ENCODE measurements around the gene ELK3. TPM values are rescaled to one million over a fixed set of nuclear protein-coding genes. Genes with fewer than 3 reads are reported as not detected.
A peak's percentile ranks its signal among the peaks of the same experiment; 100 is the strongest.

Gene ELK3
- total and polyA plus RNA-seq, 2 experiments from 2014 or later = 7.3 to 9.6 TPM

DNA sequence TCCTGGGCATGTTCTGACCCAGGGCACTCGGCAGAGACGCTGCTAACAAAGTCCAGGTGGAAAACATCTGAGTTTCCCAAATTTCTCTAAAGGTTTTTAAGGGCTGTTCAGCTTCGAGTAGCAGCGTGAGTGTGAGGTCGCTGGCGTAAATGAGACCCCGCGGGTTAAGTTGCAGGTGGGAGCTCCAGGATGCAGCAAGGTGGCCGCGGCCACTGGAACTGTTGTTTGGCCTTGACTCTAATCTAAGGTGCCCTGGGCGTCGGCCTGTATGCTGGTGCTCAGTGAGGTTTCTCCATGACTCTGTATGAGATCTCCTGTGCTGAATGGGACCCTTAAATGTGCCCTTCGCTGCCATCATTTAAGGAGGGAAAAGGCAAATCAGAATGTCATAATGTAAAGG lies 50.7 kb downstream of the ELK3 start:
- Histone ChIP-seq H3K4me3 (no peak overlapping the region), H3K27me3 (no peaks in the 10 kb centered on the region), H3K9me3 (ENCODE audit: low read depth) (no peaks in the 10 kb centered on the region), H3K36me3 (no peaks in the 10 kb centered on the region), H3K27ac (no peak overlapping the region), H3K4me1 (ENCODE audit: low read depth) (peaks cover 14% of the 10 kb centered on the region)
- DNase-seq (ENCODE audit: low read depth in 1 of 2, low spot score in 1 of 2) = no peak
- TF ChIP-seq, protein P1, sequence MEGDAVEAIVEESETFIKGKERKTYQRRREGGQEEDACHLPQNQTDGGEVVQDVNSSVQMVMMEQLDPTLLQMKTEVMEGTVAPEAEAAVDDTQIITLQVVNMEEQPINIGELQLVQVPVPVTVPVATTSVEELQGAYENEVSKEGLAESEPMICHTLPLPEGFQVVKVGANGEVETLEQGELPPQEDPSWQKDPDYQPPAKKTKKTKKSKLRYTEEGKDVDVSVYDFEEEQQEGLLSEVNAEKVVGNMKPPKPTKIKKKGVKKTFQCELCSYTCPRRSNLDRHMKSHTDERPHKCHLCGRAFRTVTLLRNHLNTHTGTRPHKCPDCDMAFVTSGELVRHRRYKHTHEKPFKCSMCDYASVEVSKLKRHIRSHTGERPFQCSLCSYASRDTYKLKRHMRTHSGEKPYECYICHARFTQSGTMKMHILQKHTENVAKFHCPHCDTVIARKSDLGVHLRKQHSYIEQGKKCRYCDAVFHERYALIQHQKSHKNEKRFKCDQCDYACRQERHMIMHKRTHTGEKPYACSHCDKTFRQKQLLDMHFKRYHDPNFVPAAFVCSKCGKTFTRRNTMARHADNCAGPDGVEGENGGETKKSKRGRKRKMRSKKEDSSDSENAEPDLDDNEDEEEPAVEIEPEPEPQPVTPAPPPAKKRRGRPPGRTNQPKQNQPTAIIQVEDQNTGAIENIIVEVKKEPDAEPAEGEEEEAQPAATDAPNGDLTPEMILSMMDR (IDR thresholded peaks at IDR 0.05; ENCODE audit: low read depth, low read length) = no peak

DNA sequence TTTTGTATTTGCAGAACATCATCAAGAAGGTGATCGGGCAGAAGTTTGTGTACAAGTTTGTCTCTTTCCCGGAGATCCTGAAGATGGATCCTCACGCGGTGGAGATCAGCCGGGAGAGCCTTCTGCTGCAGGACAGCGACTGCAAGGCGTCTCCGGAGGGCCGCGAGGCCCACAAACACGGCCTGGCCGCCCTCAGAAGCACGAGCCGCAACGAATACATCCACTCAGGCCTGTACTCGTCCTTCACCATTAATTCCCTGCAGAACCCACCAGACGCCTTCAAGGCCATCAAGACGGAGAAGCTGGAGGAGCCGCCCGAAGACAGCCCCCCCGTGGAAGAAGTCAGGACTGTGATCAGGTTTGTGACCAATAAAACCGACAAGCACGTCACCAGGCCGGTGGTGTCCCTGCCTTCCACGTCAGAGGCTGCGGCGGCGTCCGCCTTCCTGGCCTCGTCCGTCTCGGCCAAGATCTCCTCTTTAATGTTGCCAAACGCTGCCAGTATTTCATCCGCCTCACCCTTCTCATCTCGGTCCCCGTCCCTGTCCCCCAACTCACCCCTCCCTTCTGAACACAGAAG lies 52.8 kb downstream of the ELK3 start:
- no peak for DNase-seq (ENCODE audit: low read depth in 1 of 2, low spot score in 1 of 2)
- TF ChIP-seq, protein P1 (IDR thresholded peaks at IDR 0.05; ENCODE audit: low read depth, low read length) = no peak

DNA sequence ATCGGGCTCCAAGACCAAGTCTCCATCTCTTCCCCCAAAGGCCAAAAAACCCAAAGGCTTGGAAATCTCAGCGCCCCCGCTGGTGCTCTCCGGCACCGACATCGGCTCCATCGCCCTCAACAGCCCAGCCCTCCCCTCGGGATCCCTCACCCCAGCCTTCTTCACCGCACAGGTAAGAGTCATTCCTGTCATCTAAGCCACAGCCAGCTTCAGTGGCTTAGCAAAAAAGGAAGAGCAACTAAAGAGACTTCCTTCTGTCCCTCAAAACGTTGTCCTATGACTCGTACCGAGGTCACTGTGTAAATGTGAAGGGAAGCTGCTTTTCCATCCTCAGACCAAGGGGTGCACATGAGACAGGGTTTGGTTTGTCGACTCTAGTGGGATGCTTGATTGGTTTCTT lies 53.4 kb downstream of the ELK3 start:
- no peaks in the 10 kb centered on the region for H3K36me3 ChIP-seq
- no peaks in the 10 kb centered on the region for H3K4me1 ChIP-seq (ENCODE audit: low read depth)
- H3K27me3 ChIP-seq = no peaks in the 10 kb centered on the region
- H3K9me3 ChIP-seq (ENCODE audit: low read depth) = no peaks in the 10 kb centered on the region
- TF ChIP-seq, protein P1 (IDR thresholded peaks at IDR 0.05; ENCODE audit: low read depth, low read length) = no peak
- no peak overlapping the region for H3K4me3 ChIP-seq
- DNase-seq (ENCODE audit: low read depth in 1 of 2, low spot score in 1 of 2) = no peak
- H3K27ac ChIP-seq = no peak overlapping the region

More for the DNA sequence above, 52.8 kb downstream of the ELK3 start:
- Histone ChIP-seq H3K9me3 (ENCODE audit: low read depth) (no peaks in the 10 kb centered on the region), H3K4me1 (ENCODE audit: low read depth) (no peaks in the 10 kb centered on the region), H3K27me3 (no peaks in the 10 kb centered on the region), H3K4me3 (no peak overlapping the region), H3K36me3 (no peaks in the 10 kb centered on the region), H3K27ac (no peak overlapping the region)

- H3K27ac ChIP-seq = no peak overlapping the region
- no peak for DNase-seq (ENCODE audit: low read depth in 1 of 2, low spot score in 1 of 2)
- TF ChIP-seq, protein P1 (IDR thresholded peaks at IDR 0.05; ENCODE audit: low read depth, low read length) = no peak
- no peaks in the 10 kb centered on the region for H3K9me3 ChIP-seq (ENCODE audit: low read depth)
- no peak overlapping the region for H3K4me3 ChIP-seq
- H3K4me1 ChIP-seq (ENCODE audit: low read depth) = no peaks in the 10 kb centered on the region
- H3K27me3 ChIP-seq = no peaks in the 10 kb centered on the region
- H3K36me3 ChIP-seq = no peaks in the 10 kb centered on the region
Measured at GRCh38 chr12:96248136-96248931, 54.2 kb downstream of the ELK3 start.

- DNase-seq (ENCODE audit: low read depth in 1 of 2, low spot score in 1 of 2) = peak in 1 of 2 donors; percentile 77
- H3K27me3 ChIP-seq = no peaks in the 10 kb centered on the region
- no peak overlapping the region for H3K27ac ChIP-seq
- TF ChIP-seq, protein P1 (IDR thresholded peaks at IDR 0.05; ENCODE audit: low read depth, low read length) = no peak
- no peaks in the 10 kb centered on the region for H3K36me3 ChIP-seq
- H3K4me3 ChIP-seq = no peak overlapping the region
- no peaks in the 10 kb centered on the region for H3K4me1 ChIP-seq (ENCODE audit: low read depth)
- no peaks in the 10 kb centered on the region for H3K9me3 ChIP-seq (ENCODE audit: low read depth)
Measured at GRCh38 chr12:96249196-96250118, 55.3 kb downstream of the ELK3 start.

Data from cardiac muscle cell (in vitro differentiated cells and primary cell).